SU-DHL-6 (cell line): ENCODE results near the gene CCDC90B.

Experiments
- CTCF ChIP-seq: fragments of 200-600 bp; sonication (generic); IDR thresholded peaks from one replicate; pipeline ENCODE4 v1.5.1; 2017; ENCODE audit warnings: antibody characterized with exemption, mild to moderate bottlenecking, low read length, moderate library complexity; ENCODE audit not compliant: insufficient read depth, poor library complexity, severe bottlenecking
- EZH2phosphoT487 ChIP-seq: fragments of 200-600 bp; sonication (generic), shearing (Covaris generic); conservative IDR thresholded peaks from 2 replicates; pipeline ENCODE4 v1.6.1; 2018; ENCODE audit warnings: mild to moderate bottlenecking, antibody characterized with exemption, low read length, moderate library complexity, mixed read lengths

GRCh38 chr11:83252266-83252665, 33.9 kb downstream of the CCDC90B start:
- TF ChIP-seq CTCF (no peak), EZH2phosphoT487 (no peak)
